CD4-positive, alpha-beta T cell (primary cell): ENCODE measurements around the gene ARPC4. TPM values are rescaled to one million over a fixed set of nuclear protein-coding genes. Genes with fewer than 3 reads are reported as not detected.
A peak's percentile ranks its signal among the peaks of the same experiment; 100 is the strongest.

Experiments
- ATAC-seq: fragments of 200-7000 bp; cut with Tn5 transposase; one replicate; pipeline ENCODE4 v1.10.0; 2022; ENCODE audit warnings: mild to moderate bottlenecking; ENCODE audit not compliant: poor library complexity
- CTCF ChIA-PET: fragments of 350-600 bp; sonication (Branson Sonifier 250); formaldehyde crosslinking; loops from one replicate; lab custom pipeline; 2021; ENCODE audit warnings: antibody characterized with exemption, inconsistent platforms; lab: Charles Lee
- POLR2A ChIA-PET: fragments of 350-600 bp; sonication (Branson Sonifier 250); formaldehyde crosslinking; loops from one replicate; lab custom pipeline; 2021; ENCODE audit warnings: antibody characterized with exemption, inconsistent platforms; lab: Charles Lee
- DNase-seq, 14 experiments: peaks; one replicate each; pipeline ENCODE4 v3.0.0-alpha.2; 2013 to 2020; ENCODE audit warnings: mixed read lengths in 2 of 14
- H3K27ac ChIP-seq, 2 donors: one replicate each; pipeline versions ENCODE4 v1.5.1 to v1.7.0; 2013; ENCODE audit warnings: low read length in 2 of 2, low read depth in 1 of 2, mild to moderate bottlenecking in 1 of 2
- H3K27me3 ChIP-seq, 2 experiments: 1 replicate in 1 of 2; 2 replicates in 1 of 2; pipeline versions ENCODE4 v1.6.1 to v1.7.0; 2013; ENCODE audit warnings: low read length in 2 of 2, control low read depth in 1 of 2, mild to moderate bottlenecking in 1 of 2, moderate library complexity in 1 of 2; ENCODE audit not compliant: insufficient read depth in 2 of 2, control insufficient read depth in 1 of 2
- H3K36me3 ChIP-seq: one replicate; pipeline ENCODE4 v1.6.1; 2013; ENCODE audit warnings: low read length, control low read depth; ENCODE audit not compliant: insufficient read depth
- H3K4me1 ChIP-seq: one replicate; pipeline ENCODE4 v1.6.1; 2013; ENCODE audit warnings: low read length, control low read depth; ENCODE audit not compliant: insufficient read depth
- H3K4me3 ChIP-seq: one replicate; pipeline ENCODE4 v1.5.1; 2013; ENCODE audit warnings: mild to moderate bottlenecking, low read length, moderate library complexity
- H3K9me3 ChIP-seq, 2 experiments: 1 replicate in 1 of 2; 2 replicates in 1 of 2; pipeline versions ENCODE4 v1.6.1 to v1.7.0; 2013; ENCODE audit warnings: low read length in 2 of 2, mild to moderate bottlenecking in 2 of 2, control low read depth in 1 of 2, moderate library complexity in 1 of 2; ENCODE audit not compliant: control insufficient read depth in 1 of 2, insufficient read depth in 1 of 2
- H3K27ac Mint-ChIP-seq: one replicate; pipeline ENCODE4 v1.8.0; 2020; ENCODE audit warnings: mixed read lengths
- H3K27me3 Mint-ChIP-seq: one replicate; pipeline ENCODE4 v1.8.0; 2021; ENCODE audit warnings: mixed read lengths
- H3K36me3 Mint-ChIP-seq: one replicate; pipeline ENCODE4 v1.8.0; 2021; ENCODE audit warnings: low read depth, mixed read lengths
- H3K4me1 Mint-ChIP-seq: one replicate; pipeline ENCODE4 v1.8.0; 2021; ENCODE audit warnings: low read depth, mixed read lengths
- H3K4me3 Mint-ChIP-seq: one replicate; pipeline ENCODE4 v1.8.0; 2020; ENCODE audit warnings: mild to moderate bottlenecking, mixed read lengths
- H3K9me3 Mint-ChIP-seq: one replicate; pipeline ENCODE4 v1.8.0; 2020; ENCODE audit warnings: mixed read lengths
- intact Hi-C, 2 experiments: fragments of 100-400 bp; cut with DNase I in 1 of 2; cut with micrococcal nuclease in 1 of 2; formaldehyde crosslinking; loops; one replicate each; pipeline versions ENCODE4 v1.15.1 to v1.9.0; 2023 to 2025; cut with DNase I, micrococcal nuclease
- total RNA-seq, 174 experiments: library from RNA in 2 of 174; stranded (reverse) in 2 of 174; gene quantifications; one replicate each; pipeline ENCODE4 v1.2.3 and lab custom pipeline; 2021 to 2026
- TF ChIP-seq, protein P1 (sequence below): fragments of 200-600 bp; IDR thresholded peaks from one replicate; pipeline ENCODE4 v1.8.0; 2022; ENCODE audit warnings: antibody characterized with exemption, mild to moderate bottlenecking

ARPC4 gene
- total RNA-seq, 2 experiments from 2014 or later = 88.7 to 91.3 TPM

DNA sequence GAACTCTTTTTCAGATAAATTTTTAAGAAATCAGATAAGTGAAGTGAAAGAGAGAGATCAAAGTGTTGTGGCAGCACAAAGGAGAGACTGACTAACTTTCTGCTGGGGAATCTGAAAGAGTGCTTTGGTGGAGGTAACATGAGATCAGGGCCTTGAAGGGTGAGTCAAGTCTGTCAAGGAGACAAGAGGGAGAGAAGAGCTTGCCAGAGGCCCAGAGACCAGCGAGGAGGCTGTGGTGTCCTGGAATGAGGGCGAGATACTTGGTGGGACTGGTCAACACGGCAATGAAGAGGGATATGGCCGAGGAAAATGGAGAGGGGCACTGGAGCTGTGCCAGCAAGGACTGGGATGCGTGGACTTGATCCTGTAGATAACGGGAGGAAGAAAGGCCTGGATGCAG lies 5.2 kb upstream of the ARPC4 start:
- H3K36me3 ChIP-seq = peaks cover 73% of the 10 kb centered on the region

DNA sequence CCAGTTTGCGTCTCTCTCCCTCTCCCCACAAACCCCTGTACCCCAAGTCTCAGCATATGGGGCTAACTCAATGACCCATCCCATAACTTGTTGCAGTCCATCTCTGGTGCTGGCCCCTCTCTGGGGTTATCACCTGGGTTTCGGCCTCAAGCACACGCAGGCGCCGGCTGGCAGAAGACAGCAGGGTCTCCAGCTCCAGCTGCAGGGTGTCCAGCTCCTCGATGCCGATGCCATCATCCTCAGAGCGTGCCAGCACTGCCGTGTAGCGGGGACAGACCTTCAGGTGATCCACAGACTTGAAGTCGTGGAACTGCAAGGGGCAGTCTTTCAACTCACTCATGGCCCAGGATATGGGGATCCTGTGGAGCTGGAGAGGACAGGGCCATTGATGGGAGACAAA lies 1.8 kb upstream of the ARPC4 start:
- Histone ChIP-seq H3K4me3 (peak overlapping the region; percentile 99), H3K36me3 (peaks cover 58% of the 10 kb centered on the region), H3K27me3 (no peaks in the 10 kb centered on the region), H3K9me3 (no peaks in the 10 kb centered on the region), H3K4me1 (peaks cover 60% of the 10 kb centered on the region), H3K27ac (no peak overlapping the region)
- DNase-seq = no peak
- POLR2A ChIA-PET = interaction anchor here (0.5 to 2.7 kb wide), 4 partner anchors 26 to 460 kb away, joined by 3 to 26 read pairs (median 4); partner anchors contain the start of gene JAGN1
- no peaks in the 10 kb centered on the region for H3K27me3 Mint-ChIP-seq
- no peaks in the 10 kb centered on the region for H3K9me3 Mint-ChIP-seq
- peak overlapping the region; percentile 99 for H3K4me3 Mint-ChIP-seq
- intact Hi-C loops = loop anchor here (5.0 to 10.0 kb wide), 5 partner anchors 51 to 531 kb away; partner anchors contain the start of genes BRPF1 (in 1 of the 2), EMC3 (in 1 of the 2), RPUSD3 (in 1 of the 2) and SEC13 (in 1 of the 2)
- H3K27ac Mint-ChIP-seq = peak overlapping the region; percentile 99
- ATAC-seq = no peak
- CTCF ChIA-PET = interaction anchor here (1.1 kb wide), 1 partner anchor 41 kb away, joined by 3 read pairs; the partner anchor contains the start of gene OGG1
- H3K36me3 Mint-ChIP-seq = peaks cover 76% of the 10 kb centered on the region
- TF ChIP-seq, protein P1, sequence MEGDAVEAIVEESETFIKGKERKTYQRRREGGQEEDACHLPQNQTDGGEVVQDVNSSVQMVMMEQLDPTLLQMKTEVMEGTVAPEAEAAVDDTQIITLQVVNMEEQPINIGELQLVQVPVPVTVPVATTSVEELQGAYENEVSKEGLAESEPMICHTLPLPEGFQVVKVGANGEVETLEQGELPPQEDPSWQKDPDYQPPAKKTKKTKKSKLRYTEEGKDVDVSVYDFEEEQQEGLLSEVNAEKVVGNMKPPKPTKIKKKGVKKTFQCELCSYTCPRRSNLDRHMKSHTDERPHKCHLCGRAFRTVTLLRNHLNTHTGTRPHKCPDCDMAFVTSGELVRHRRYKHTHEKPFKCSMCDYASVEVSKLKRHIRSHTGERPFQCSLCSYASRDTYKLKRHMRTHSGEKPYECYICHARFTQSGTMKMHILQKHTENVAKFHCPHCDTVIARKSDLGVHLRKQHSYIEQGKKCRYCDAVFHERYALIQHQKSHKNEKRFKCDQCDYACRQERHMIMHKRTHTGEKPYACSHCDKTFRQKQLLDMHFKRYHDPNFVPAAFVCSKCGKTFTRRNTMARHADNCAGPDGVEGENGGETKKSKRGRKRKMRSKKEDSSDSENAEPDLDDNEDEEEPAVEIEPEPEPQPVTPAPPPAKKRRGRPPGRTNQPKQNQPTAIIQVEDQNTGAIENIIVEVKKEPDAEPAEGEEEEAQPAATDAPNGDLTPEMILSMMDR = no peak
- peaks cover 75% of the 10 kb centered on the region for H3K4me1 Mint-ChIP-seq

More for the DNA sequence above, 5.2 kb upstream of the ARPC4 start:
- DNase-seq = no peak
- peaks cover 70% of the 10 kb centered on the region for H3K36me3 Mint-ChIP-seq
- H3K4me3 Mint-ChIP-seq = peak overlapping the region; percentile 54
- no peaks in the 10 kb centered on the region for H3K27me3 ChIP-seq
- intact Hi-C loops = no loop called here
- H3K4me1 Mint-ChIP-seq = peaks cover 55% of the 10 kb centered on the region
- H3K4me3 ChIP-seq = no peak overlapping the region
- POLR2A ChIA-PET = no interaction called here
- H3K27ac ChIP-seq = no peak overlapping the region
- TF ChIP-seq, protein P1 = no peak
- CTCF ChIA-PET = no interaction called here
- peaks cover 31% of the 10 kb centered on the region for H3K4me1 ChIP-seq
- H3K9me3 Mint-ChIP-seq = no peaks in the 10 kb centered on the region
- peak overlapping the region; percentile 44 for H3K27ac Mint-ChIP-seq
- H3K9me3 ChIP-seq = no peaks in the 10 kb centered on the region
- no peak for ATAC-seq
- no peaks in the 10 kb centered on the region for H3K27me3 Mint-ChIP-seq

DNA sequence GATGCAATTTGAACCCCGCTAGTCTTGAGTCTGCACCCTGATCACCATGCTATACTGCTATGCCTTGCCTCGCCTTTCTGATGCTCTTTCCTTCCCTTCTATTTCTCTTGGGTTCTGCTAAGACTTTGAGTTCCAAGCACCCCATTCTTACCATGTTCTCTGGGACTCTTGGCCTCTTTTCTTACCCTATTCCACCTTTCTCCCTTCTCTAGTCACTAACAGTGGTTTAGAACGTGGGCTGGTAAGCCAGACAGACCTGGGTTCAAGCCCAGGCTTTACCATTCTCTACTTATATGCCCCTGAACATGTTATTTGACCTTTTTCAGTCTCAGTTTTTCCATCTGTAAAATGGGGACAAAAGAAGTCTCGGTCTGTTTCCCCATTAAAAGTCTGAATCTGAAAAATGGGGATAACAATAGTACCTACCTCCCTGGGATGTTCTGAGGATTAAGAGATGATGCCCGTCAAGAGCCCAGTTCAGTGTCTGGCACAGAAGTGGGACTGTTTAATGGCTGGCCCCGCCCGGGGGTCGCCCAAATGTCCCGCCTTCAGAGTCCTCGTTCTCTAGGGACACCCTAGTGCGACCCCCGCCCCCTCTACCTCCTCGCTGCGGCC lies 985 bp upstream of the ARPC4 start:
- peaks cover 74% of the 10 kb centered on the region for H3K4me1 Mint-ChIP-seq
- peaks cover 73% of the 10 kb centered on the region for H3K36me3 Mint-ChIP-seq
- no peak for ATAC-seq
- ChIA-PET POLR2A (interaction anchor here (0.9 to 2.7 kb wide), 22 partner anchors 11 to 529 kb away, joined by 3 to 64 read pairs (median 7); partner anchors contain the start of genes BRPF1, CAMK1, CRELD1 and EMC3), CTCF (interaction anchor here (1.2 to 1.3 kb wide), 2 partner anchors 65 to 141 kb away, joined by 6 read pairs; partner anchors contain the start of gene CRELD1)
- Histone ChIP-seq H3K4me3 (peak overlapping the region; percentile 99), H3K27me3 (no peaks in the 10 kb centered on the region), H3K4me1 (peaks cover 63% of the 10 kb centered on the region), H3K36me3 (peaks cover 56% of the 10 kb centered on the region), H3K9me3 (no peaks in the 10 kb centered on the region), H3K27ac (peak overlapping the region; percentile 95 to 98)
- no peak for DNase-seq
- H3K9me3 Mint-ChIP-seq = no peaks in the 10 kb centered on the region
- H3K4me3 Mint-ChIP-seq = peak overlapping the region; percentile 99
- H3K27ac Mint-ChIP-seq = peak overlapping the region; percentile 99
- intact Hi-C loops = loop anchor here (1.0 to 10.0 kb wide), 9 partner anchors 17 to 530 kb away; partner anchors contain the start of genes BRPF1 (in 2 of the 2), EMC3 (in 1 of the 2), MTMR14 (in 1 of the 2) and RPUSD3 (in 1 of the 2)
- H3K27me3 Mint-ChIP-seq = no peaks in the 10 kb centered on the region
- TF ChIP-seq, protein P1 = no peak
